BLaER1 (cell line): ENCODE results near the gene ATG16L2.

Experiments used
- H3K27ac ChIP-seq: shearing (Covaris generic); formaldehyde crosslinking; 2 replicates; pipeline ENCODE4 v1.8.1; 2022
- H3K27me3 ChIP-seq: shearing (Covaris generic); formaldehyde crosslinking; 2 replicates; pipeline ENCODE4 v1.8.1; 2022
- H3K36me3 ChIP-seq: shearing (Covaris generic); formaldehyde crosslinking; 2 replicates; pipeline ENCODE4 v1.8.1; 2022
- H3K4me1 ChIP-seq: shearing (Covaris generic); formaldehyde crosslinking; 2 replicates; pipeline ENCODE4 v1.8.1; 2022
- H3K4me2 ChIP-seq: shearing (Covaris generic); formaldehyde crosslinking; 2 replicates; pipeline ENCODE4 v1.8.1; 2022
- H3K4me3 ChIP-seq: shearing (Covaris generic); formaldehyde crosslinking; 2 replicates; pipeline ENCODE4 v1.8.1; 2022
- H3K9ac ChIP-seq: shearing (Covaris generic); formaldehyde crosslinking; 2 replicates; pipeline ENCODE4 v1.8.1; 2022
- H3K9me3 ChIP-seq: shearing (Covaris generic); formaldehyde crosslinking; 2 replicates; pipeline ENCODE4 v1.8.1; 2022
- H4K20me1 ChIP-seq: shearing (Covaris generic); formaldehyde crosslinking; 2 replicates; pipeline ENCODE4 v1.8.1; 2022
- Cebpa-rat ChIP-seq: shearing (Covaris generic); IDR thresholded peaks from 2 replicates; pipeline ENCODE4 v1.8.1; 2022

The ATG16L2 gene

GRCh38 chr11:72828081-72828567, 13.9 kb downstream of the ATG16L2 start:
- no peak for TF ChIP-seq Cebpa-rat
- no peak overlapping the region for H3K4me3 ChIP-seq
- H3K27me3 ChIP-seq: no peaks in the 10 kb centered on the region
- no peak overlapping the region for H3K9ac ChIP-seq
- no peak overlapping the region for H3K4me2 ChIP-seq
- peak overlapping the region; percentile 51; the same call in 1 of the 2 replicates for H3K27ac ChIP-seq
- H3K9me3 ChIP-seq: no peaks in the 10 kb centered on the region
- peaks cover 74% of the 10 kb centered on the region for H3K36me3 ChIP-seq
- H3K4me1 ChIP-seq: peaks cover 34% of the 10 kb centered on the region
- H4K20me1 ChIP-seq: 0 out of 2 replicates have a peak, but pooled peaks cover 4% of the 10 kb centered on the region

- H3K9me3 ChIP-seq: no peaks in the 10 kb centered on the region
- peaks cover 28% of the 10 kb centered on the region for H3K4me1 ChIP-seq
- no peaks in the 10 kb centered on the region for H3K27me3 ChIP-seq
- peaks cover 75% of the 10 kb centered on the region for H3K36me3 ChIP-seq
- H4K20me1 ChIP-seq: 0 out of 2 replicates have a peak, but pooled peaks cover 4% of the 10 kb centered on the region
- no peak for TF ChIP-seq Cebpa-rat
- no peak overlapping the region for H3K4me2 ChIP-seq
- H3K27ac ChIP-seq: no peak overlapping the region
- no peak overlapping the region for H3K4me3 ChIP-seq
- no peak overlapping the region for H3K9ac ChIP-seq
Measured at GRCh38 chr11:72828692-72829101, 14.5 kb downstream of the ATG16L2 start.

GRCh38 chr11:72829178-72829577, 15.0 kb downstream of the ATG16L2 start:
- Histone ChIP-seq H3K27me3 (no peaks in the 10 kb centered on the region), H3K9me3 (no peaks in the 10 kb centered on the region), H3K9ac (no peak overlapping the region), H3K4me3 (no peak overlapping the region), H3K36me3 (peaks cover 73% of the 10 kb centered on the region), H3K4me2 (no peak overlapping the region), H4K20me1 (0 out of 2 replicates have a peak, but pooled peaks cover 4% of the 10 kb centered on the region), H3K27ac (no peak overlapping the region), H3K4me1 (peaks cover 23% of the 10 kb centered on the region)
- TF ChIP-seq Cebpa-rat: no peak

GRCh38 chr11:72829884-72830533, 15.8 kb downstream of the ATG16L2 start:
- Histone ChIP-seq H3K4me2 (no peak overlapping the region), H3K9me3 (no peaks in the 10 kb centered on the region), H3K4me3 (no peak overlapping the region), H3K4me1 (peaks cover 15% of the 10 kb centered on the region), H4K20me1 (0 out of 2 replicates have a peak, but pooled peaks cover under 1% of the 10 kb centered on the region), H3K27ac (0 out of 2 replicates have a peak overlapping the region, but pooled peaks have one; percentile 9), H3K27me3 (no peaks in the 10 kb centered on the region), H3K9ac (no peak overlapping the region), H3K36me3 (peaks cover 76% of the 10 kb centered on the region)
- TF ChIP-seq Cebpa-rat: no peak

- peaks cover 15% of the 10 kb centered on the region for H3K4me1 ChIP-seq
- no peak overlapping the region for H3K4me3 ChIP-seq
- H3K9ac ChIP-seq: no peak overlapping the region
- no peak overlapping the region for H3K4me2 ChIP-seq
- H4K20me1 ChIP-seq: no peaks in the 10 kb centered on the region
- no peak for TF ChIP-seq Cebpa-rat
- H3K9me3 ChIP-seq: no peaks in the 10 kb centered on the region
- no peaks in the 10 kb centered on the region for H3K27me3 ChIP-seq
- no peak overlapping the region for H3K27ac ChIP-seq
- peaks cover 84% of the 10 kb centered on the region for H3K36me3 ChIP-seq
Measured at GRCh38 chr11:72831521-72832300, 17.5 kb downstream of the ATG16L2 start.

- H4K20me1 ChIP-seq: no peaks in the 10 kb centered on the region
- H3K4me3 ChIP-seq: no peak overlapping the region
- no peak for TF ChIP-seq Cebpa-rat
- H3K4me2 ChIP-seq: no peak overlapping the region
- no peak overlapping the region for H3K9ac ChIP-seq
- H3K27ac ChIP-seq: no peak overlapping the region
- peaks cover 81% of the 10 kb centered on the region for H3K36me3 ChIP-seq
- H3K4me1 ChIP-seq: peaks cover 14% of the 10 kb centered on the region
- no peaks in the 10 kb centered on the region for H3K27me3 ChIP-seq
- H3K9me3 ChIP-seq: no peaks in the 10 kb centered on the region
Measured at GRCh38 chr11:72832301-72833082, 18.3 kb downstream of the ATG16L2 start.

GRCh38 chr11:72833083-72833733, 19.0 kb downstream of the ATG16L2 start:
- Histone ChIP-seq H4K20me1 (no peaks in the 10 kb centered on the region), H3K27me3 (no peaks in the 10 kb centered on the region), H3K9ac (no peak overlapping the region), H3K4me3 (no peak overlapping the region), H3K4me2 (no peak overlapping the region), H3K9me3 (no peaks in the 10 kb centered on the region), H3K36me3 (peaks cover 86% of the 10 kb centered on the region), H3K27ac (no peak overlapping the region), H3K4me1 (peaks cover 7% of the 10 kb centered on the region)
- TF ChIP-seq Cebpa-rat: no peak

GRCh38 chr11:72833811-72834493, 19.7 kb downstream of the ATG16L2 start:
- TF ChIP-seq Cebpa-rat: no peak
- no peak overlapping the region for H3K27ac ChIP-seq
- no peaks in the 10 kb centered on the region for H3K9me3 ChIP-seq
- no peaks in the 10 kb centered on the region for H3K27me3 ChIP-seq
- H3K9ac ChIP-seq: no peak overlapping the region
- peaks cover 86% of the 10 kb centered on the region for H3K36me3 ChIP-seq
- H3K4me3 ChIP-seq: no peak overlapping the region
- peaks cover 6% of the 10 kb centered on the region for H3K4me1 ChIP-seq
- H3K4me2 ChIP-seq: no peak overlapping the region
- no peaks in the 10 kb centered on the region for H4K20me1 ChIP-seq

- Histone ChIP-seq H3K27ac (peak overlapping the region; percentile 23; the same call in 1 of the 2 replicates), H3K9me3 (no peaks in the 10 kb centered on the region), H3K27me3 (no peaks in the 10 kb centered on the region), H4K20me1 (no peaks in the 10 kb centered on the region), H3K36me3 (peaks cover 86% of the 10 kb centered on the region), H3K4me2 (no peak overlapping the region), H3K9ac (no peak overlapping the region), H3K4me3 (no peak overlapping the region), H3K4me1 (peaks cover 6% of the 10 kb centered on the region)
- TF ChIP-seq Cebpa-rat: no peak
Measured at GRCh38 chr11:72834905-72835304, 20.7 kb downstream of the ATG16L2 start.
